ENCODE measurements around the gene FADS3. TPM values are rescaled to one million over a fixed set of nuclear protein-coding genes. Genes with fewer than 3 reads are reported as not detected.

Gene FADS3, protein sequence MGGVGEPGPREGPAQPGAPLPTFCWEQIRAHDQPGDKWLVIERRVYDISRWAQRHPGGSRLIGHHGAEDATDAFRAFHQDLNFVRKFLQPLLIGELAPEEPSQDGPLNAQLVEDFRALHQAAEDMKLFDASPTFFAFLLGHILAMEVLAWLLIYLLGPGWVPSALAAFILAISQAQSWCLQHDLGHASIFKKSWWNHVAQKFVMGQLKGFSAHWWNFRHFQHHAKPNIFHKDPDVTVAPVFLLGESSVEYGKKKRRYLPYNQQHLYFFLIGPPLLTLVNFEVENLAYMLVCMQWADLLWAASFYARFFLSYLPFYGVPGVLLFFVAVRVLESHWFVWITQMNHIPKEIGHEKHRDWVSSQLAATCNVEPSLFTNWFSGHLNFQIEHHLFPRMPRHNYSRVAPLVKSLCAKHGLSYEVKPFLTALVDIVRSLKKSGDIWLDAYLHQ
- total RNA-seq = 10 to 100 TPM in 1 of 2 donors, 1 to 10 TPM in 1; 8.8 to 11.4 TPM

DNA sequence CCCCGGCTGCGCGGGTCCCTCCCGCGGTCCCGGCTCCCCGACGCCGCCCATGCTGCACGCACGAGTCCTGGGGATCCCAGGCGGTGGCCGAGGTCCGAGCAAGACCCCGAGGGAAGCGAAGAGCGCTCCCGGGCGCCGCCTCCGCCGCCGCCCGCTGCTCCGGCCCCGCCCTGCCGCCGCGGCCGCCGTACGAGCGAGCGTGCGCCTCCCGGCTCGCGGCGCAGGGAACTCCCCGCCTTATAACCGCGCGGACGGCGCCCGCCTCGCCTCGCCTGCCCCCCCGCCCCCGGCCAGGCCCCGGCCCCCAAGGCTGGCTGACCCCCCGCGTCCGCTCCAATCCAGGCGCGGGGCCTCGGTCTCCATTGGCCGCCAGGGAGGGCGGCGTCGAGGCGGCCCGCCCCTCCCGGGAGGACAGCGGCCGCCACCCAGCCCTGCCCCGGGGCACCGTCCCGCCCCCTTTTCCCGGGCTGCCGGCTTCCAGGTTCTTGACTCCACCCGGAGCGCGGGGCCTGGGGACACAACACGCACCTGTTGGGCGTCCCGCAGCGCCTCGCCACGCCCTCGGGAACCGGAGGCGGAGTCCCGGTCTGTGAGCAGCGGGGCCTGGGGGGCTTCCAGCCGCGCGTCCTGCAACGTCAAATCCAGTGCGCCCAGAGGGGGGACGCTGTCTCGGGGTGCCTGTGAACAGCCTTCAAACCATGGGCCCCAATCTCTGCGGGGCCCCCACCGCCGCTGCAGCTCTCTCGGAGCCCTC lies at the start of gene FADS3:
Gene FADS3 (minus strand): TSS at position 215 of the 754 bp plus-strand sequence. CDS start 164 bp downstream, at position 51.
- ATAC-seq = peak; percentile 65 to 87
- Mint-ChIP-seq H3K36me3 (no peaks in the 10 kb centered on the region), H3K27ac (no peak within 1 kb of the TSS), H3K9me3 (no peaks in the 10 kb centered on the region)
- peak; percentile 45 to 59 for DNase-seq (ENCODE audit: low spot score in 2 of 2)

DNA sequence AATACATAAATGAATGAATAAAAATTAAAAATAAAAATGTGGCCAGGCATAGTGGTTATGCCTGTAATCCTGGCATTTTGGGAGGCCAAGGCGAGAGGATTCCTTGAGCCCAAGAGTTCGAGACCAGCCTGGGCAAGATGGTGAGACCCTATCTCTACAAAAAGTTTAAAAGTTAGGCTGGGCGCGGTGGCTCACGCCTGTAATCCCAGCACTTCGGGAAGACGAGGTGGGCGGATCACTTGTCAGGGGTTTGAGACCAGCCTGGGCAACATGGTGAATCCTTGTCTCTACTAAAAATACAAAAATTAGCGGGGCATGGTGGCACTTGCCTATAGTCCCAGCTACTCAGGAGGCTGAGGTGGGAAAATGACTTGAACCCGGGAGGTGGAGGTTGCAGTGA lies 49.1 kb upstream of the FADS3 start:
- DNase-seq (ENCODE audit: low spot score in 2 of 2) (no peak), ATAC-seq (no peak)
- H3K36me3 Mint-ChIP-seq = no peaks in the 10 kb centered on the region
- no peak overlapping the region for H3K27ac Mint-ChIP-seq
- H3K9me3 Mint-ChIP-seq = peaks cover 3 to 5% of the 10 kb centered on the region in 2 donors

DNA sequence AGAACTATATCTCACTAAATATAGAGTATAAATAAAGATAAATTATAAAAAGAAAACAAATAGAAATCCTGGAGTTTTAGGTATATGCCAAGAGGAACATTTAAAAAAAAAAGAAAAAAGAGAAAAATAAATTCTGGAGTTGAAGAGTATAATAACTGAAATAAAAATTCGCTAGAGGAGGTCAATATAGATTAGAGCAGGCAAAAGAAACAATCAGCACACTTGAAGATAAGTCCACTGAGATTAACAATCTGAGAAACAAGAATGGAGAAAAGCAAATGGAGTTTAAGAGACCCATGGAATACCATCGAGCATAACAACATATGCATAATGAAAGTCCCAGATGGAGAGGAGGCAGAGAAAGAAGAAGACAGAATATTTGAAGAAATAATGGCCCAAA lies 44.5 kb upstream of the FADS3 start:
- H3K27ac Mint-ChIP-seq = no peak overlapping the region
- DNase-seq (ENCODE audit: low spot score in 2 of 2) (no peak), ATAC-seq (no peak)
- H3K36me3 Mint-ChIP-seq = peaks cover 0 to 6% of the 10 kb centered on the region in 2 donors
- H3K9me3 Mint-ChIP-seq = peaks cover 8 to 12% of the 10 kb centered on the region in 2 donors

DNA sequence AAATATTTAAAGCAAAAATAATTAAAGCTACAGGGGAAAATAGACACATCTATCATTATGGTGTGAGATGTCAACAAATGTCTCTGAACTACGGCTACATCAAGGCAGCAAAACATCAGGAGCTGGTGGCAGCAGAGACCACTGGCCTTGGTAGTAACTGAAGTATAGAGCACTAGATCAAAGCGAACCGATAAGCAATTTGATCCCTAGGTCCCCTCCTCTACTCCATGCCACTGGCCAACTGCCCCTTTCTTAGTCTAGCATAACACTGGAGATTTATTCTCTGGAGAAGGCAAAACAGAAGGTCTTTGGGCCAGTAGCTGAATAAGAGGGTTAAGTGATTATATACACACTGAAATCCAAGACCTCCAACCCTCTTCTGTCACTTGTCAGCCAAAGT lies 39.6 kb upstream of the FADS3 start:
- no peak for DNase-seq (ENCODE audit: low spot score in 2 of 2)
- Mint-ChIP-seq H3K36me3 (peaks cover 0 to 6% of the 10 kb centered on the region in 2 donors), H3K27ac (no peak overlapping the region), H3K9me3 (peaks cover 6% of the 10 kb centered on the region in 2 donors)
- ATAC-seq = no peak

DNA sequence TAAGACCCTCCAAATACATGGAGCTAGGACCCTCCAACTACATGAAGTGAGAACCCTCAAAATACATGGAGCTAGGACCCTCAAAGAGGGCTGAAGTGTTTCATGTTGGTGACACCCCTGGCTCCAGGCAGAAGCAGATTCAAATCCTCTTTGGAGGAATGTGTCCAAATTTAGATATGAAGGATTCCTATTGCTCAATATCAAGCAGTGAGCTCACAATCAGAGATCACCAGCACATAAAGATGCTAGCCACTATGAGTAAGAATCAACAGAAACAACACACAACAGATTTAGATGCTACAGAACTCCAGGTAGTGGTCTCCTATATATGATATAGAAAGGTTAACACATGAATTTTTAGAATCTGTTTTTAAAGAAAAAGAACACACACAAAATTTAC lies 37.3 kb upstream of the FADS3 start:
- DNase-seq (ENCODE audit: low spot score in 2 of 2) (no peak), ATAC-seq (no peak)
- Mint-ChIP-seq H3K9me3 (peaks cover 5 to 6% of the 10 kb centered on the region in 2 donors), H3K36me3 (peaks cover 0 to 6% of the 10 kb centered on the region in 2 donors), H3K27ac (no peak overlapping the region)

DNA sequence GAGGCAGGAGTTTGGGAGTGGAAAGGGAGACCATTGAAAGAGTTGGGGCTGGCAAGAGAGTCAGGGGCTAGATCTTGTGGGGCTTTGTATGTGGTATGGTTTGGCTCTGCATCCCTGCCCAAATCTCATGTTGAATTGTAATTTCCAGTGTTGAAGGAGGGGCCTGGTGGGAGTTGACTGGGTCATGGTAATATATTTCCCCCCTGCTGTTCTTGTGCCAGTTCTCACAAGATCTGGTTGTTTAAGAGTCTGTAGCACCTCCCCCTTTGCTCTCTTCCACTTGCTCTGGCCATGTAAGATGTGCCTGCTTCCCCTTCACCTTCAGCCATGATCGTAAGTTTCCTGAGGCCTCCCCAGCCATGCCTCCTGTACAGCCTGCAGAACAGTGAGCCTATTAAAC lies 36.2 kb upstream of the FADS3 start:
- no peaks in the 10 kb centered on the region for H3K9me3 Mint-ChIP-seq
- DNase-seq (ENCODE audit: low spot score in 2 of 2) (no peak), ATAC-seq (no peak)
- H3K27ac Mint-ChIP-seq = no peak overlapping the region
- no peaks in the 10 kb centered on the region for H3K36me3 Mint-ChIP-seq

DNA sequence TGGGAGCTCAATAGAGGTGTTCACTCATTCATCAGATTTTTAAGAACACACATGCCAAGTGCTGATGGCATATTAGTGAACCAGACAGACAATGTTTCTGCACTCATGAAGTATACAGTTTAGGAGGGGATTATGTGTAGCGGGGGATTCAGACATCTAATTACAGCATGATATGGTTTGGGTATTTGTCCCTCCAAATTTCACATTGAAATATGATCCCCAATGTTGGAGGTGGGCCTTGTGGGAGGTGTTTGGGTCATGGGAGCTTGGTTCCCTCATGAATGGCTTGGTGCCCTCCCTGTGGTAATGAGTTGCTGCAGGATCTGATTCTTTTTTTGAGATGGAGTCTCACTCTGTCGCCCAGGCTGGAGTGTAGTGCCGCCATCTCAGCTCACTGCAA lies 34.9 kb upstream of the FADS3 start:
- ATAC-seq = no peak
- DNase-seq (ENCODE audit: low spot score in 2 of 2) = no peak
- no peak overlapping the region for H3K27ac Mint-ChIP-seq
- no peaks in the 10 kb centered on the region for H3K9me3 Mint-ChIP-seq
- H3K36me3 Mint-ChIP-seq = no peaks in the 10 kb centered on the region

DNA sequence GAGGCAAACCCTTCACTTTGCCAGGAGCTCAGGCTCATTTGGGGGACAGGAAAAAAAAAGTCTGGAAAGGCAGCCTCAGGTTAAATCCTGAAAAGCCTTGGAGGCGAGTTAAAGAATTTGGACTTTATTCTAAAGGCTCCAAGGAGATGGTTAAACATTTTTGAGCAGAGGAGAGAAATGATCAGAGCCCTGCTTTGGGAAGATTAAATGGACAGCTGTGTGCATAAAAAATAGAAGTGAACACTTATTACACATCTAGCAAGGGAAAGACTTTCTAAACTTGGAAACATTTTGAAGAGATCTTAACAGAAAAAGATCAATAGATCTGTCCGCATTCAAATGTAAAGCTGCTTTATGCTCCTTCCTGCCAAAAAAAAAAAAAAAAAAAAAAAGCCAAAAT lies 34.4 kb upstream of the FADS3 start:
- Mint-ChIP-seq H3K36me3 (no peaks in the 10 kb centered on the region), H3K9me3 (no peaks in the 10 kb centered on the region), H3K27ac (no peak overlapping the region)
- ATAC-seq = no peak
- DNase-seq (ENCODE audit: low spot score in 2 of 2) = no peak

DNA sequence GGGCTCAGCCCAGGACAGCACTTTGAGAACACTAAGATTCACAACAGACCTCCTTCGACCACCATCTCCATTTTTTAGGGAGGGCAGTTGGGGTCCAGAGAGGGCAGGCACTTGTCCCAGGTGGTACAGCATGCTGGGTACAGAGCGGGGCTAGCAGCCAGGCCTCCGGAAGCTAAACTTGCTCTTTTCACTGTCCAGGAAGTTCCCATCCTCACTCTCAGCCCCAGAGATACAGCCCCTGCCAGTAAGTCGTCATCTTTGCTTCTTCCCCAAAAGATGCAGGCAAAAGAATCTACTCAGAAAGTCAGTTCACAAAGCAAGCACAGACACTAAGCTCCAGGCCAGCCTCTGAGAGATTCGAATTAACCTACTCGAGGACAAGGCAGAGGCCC lies 32.7 kb upstream of the FADS3 start:
- no peak for ATAC-seq
- no peaks in the 10 kb centered on the region for H3K36me3 Mint-ChIP-seq

DNA sequence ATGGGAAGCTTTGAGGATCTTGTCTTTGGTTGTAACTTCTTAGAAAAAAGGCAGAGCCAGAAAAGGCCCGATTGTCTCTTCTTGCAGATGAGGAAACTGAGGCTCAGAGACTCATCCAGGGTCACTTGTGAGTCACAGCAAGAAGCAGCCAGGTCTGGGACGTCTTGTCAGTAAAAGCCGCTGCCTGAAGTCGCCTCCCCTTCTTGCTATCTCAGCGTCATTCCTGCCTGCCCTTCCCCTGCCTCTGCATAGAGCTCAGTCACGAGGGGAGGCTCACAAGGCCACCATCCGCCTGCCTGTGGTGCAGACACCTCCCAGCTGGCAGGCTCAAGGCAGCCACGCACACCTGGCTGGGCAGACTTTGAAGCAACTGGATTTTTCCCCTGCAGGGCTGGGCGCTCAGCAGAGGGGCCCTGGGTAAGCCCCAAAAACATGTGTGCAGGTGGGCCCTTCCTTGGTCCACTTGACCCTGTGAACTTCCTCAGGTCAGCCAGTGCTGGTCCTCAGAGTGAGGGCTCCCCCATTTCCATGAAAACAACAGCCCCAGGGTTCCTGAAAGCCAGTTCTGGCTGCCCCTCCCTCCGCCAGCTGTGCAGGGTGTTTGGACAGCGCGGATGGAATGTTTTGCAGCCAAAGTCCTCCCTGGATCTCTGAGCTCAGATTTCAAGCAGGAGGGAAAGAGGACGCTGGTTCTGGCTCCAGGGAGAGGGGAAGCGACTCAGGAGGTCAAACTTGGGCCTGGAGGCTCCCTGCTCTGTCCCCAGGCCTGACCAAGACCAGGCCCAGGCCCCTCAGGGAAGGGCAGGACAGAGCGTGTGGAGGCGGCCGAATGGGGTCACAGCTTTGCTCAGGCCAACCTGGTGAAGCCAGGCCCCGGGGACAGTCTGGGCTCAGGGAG lies 32.1 kb upstream of the FADS3 start:
- Mint-ChIP-seq H3K27ac (no peak overlapping the region), H3K9me3 (no peaks in the 10 kb centered on the region), H3K36me3 (peaks cover 0 to under 1% of the 10 kb centered on the region in 2 donors)
- DNase-seq (ENCODE audit: low spot score in 2 of 2) (peak in 1 of 2 donors; percentile 21), ATAC-seq (no peak)

More for the DNA sequence above, 32.7 kb upstream of the FADS3 start:
- H3K9me3 Mint-ChIP-seq = no peaks in the 10 kb centered on the region
- H3K27ac Mint-ChIP-seq = no peak overlapping the region
- no peak for DNase-seq (ENCODE audit: low spot score in 2 of 2)

DNA sequence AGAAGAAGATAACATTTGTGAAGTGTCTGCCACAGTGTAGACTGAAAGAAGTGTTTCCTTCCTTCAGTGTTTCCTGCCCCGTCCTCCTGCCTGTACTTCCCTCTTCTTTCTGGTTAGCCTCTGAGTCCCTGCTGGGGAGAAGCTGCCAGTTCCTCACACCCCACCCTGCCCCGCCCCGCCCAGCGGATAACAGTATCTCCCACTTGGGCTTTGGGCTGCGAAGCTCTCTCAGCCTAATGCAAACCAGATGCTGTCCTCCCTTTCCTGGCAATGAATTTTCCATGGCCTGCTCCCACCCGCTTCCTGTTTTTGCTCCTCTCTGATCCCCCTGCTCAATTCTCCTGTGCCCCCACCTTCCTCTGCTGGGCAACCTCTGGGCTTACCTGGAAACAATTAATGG lies 31.2 kb upstream of the FADS3 start:
- DNase-seq (ENCODE audit: low spot score in 2 of 2) (peak in 1 of 2 donors; percentile 13), ATAC-seq (no peak)
- Mint-ChIP-seq H3K27ac (no peak overlapping the region), H3K9me3 (no peaks in the 10 kb centered on the region), H3K36me3 (peaks cover 0 to 10% of the 10 kb centered on the region in 2 donors)

DNA sequence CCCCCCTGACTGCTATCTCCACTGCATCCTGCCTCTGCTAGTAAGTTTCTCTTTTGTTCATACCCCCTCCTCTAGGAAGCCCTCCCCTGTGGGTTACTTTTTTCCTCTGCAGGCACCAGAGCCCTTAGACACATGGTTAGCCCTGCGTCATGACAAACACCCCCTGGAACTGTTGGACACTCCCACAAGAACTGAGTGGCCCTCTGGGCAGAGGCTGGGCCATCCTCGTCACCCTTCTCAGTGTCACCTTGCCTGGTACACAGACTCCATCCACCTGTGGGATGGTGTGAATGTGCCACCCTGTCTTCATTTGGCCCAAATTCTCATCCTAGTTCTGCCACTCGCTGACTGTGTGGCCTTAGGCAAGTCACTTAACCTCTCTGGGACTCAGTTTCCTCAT lies 30.1 kb upstream of the FADS3 start:
- no peak for ATAC-seq
- Mint-ChIP-seq H3K27ac (peak overlapping the region in 1 of 2 donors; percentile 7), H3K9me3 (no peaks in the 10 kb centered on the region), H3K36me3 (peaks cover 0 to 10% of the 10 kb centered on the region in 2 donors)
- peak in 1 of 2 donors; percentile 23 for DNase-seq (ENCODE audit: low spot score in 2 of 2)

DNA sequence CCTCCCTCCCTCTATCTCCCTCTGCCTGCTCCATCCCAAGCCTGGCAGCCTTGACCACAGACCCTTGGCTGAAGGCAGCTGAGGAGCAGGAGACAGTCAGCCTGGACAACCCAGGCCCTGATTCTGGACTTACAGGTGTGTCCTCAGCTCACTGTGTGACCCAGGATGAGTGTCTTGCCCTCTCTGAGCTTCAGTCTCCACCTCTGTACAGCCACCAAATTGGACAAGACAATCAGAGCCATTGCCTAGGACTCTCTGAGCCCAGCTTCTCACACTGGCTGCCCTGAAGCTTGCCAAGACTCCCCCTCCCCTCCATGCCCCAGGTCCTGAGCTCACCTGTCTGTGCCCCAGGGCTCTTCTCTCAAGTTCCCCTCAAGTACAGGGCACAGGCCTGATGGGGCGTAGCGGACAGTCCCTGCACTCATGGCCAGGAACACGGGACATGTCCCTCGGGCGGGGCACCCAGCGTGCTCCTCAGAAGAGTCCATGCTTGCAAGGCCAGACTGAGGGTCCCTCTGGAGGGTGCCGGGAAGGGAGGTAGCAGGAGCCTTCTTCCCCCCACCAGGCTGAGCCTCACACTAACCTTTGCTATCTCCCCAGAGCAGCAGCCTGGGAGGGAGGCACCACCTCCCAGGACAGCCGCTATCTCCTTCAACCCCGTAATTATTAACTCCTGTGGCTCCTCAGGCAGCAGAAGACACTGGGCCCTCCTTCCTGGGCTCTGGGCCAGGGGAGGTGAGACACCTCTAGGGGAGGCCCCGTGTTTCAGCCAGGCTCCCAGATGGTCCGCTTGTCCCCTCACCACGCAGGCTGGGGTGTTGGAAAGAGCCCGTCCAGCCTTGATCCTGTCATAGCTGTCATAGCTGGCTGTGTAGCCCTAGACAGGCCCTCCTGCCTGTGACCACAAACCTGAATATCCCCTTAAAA lies 28.6 kb upstream of the FADS3 start:
- Mint-ChIP-seq H3K36me3 (peaks cover 0 to 10% of the 10 kb centered on the region in 2 donors), H3K27ac (no peak overlapping the region), H3K9me3 (no peaks in the 10 kb centered on the region)
- ATAC-seq (no peak), DNase-seq (ENCODE audit: low spot score in 2 of 2) (peak in 1 of 2 donors; percentile 46)

DNA sequence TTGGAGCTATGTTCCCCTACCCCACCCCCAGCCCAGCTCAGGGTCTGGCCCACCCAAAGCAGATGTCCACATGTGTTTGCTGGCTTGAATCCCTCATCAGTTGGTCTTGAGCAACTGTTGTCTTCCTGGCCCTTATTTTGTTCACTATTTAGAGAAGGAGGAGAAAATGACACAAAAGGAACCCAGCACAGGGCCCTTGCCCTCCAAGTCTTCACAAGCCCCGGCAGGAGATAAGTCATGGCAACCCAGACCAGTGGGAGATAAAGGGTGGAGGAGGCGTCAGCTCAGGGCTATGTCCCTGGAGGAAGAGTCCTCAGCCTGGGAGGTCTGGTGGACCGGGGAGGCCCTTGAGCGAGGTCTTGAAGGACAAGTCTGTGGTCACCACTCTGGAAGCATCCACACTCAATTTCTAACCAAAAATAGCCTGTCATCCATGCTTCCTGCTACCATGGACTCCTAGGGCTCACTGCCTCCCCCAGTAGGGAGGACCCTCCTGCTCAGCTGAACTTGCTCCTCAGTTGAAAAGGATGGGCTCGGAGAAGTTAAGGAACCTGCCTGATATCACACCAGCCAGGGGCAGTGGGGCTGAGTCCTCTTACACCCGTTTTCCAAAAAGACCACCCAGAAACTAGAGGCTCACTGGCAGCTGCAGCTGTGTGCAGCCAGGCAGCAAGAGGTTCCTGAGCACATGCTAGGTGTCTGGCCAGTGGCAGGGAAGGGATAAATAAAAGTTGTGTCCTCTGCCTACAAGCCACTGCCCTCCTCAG lies 27.8 kb upstream of the FADS3 start:
- ATAC-seq = no peak
- H3K27ac Mint-ChIP-seq = peak overlapping the region in 1 of 2 donors; percentile 9
- H3K36me3 Mint-ChIP-seq = peaks cover 0 to 10% of the 10 kb centered on the region in 2 donors
- H3K9me3 Mint-ChIP-seq = no peaks in the 10 kb centered on the region
- peak in 1 of 2 donors; percentile 23 for DNase-seq (ENCODE audit: low spot score in 2 of 2)
